ENCODE measurements around the gene PTF1A. TPM values are rescaled to one million over a fixed set of nuclear protein-coding genes. Genes with fewer than 3 reads are reported as not detected.

Gene PTF1A
- total and polyA plus RNA-seq, 8 donors, result 0.35 to 3.4 (median 0.93) TPM; not detected in 4

DNA sequence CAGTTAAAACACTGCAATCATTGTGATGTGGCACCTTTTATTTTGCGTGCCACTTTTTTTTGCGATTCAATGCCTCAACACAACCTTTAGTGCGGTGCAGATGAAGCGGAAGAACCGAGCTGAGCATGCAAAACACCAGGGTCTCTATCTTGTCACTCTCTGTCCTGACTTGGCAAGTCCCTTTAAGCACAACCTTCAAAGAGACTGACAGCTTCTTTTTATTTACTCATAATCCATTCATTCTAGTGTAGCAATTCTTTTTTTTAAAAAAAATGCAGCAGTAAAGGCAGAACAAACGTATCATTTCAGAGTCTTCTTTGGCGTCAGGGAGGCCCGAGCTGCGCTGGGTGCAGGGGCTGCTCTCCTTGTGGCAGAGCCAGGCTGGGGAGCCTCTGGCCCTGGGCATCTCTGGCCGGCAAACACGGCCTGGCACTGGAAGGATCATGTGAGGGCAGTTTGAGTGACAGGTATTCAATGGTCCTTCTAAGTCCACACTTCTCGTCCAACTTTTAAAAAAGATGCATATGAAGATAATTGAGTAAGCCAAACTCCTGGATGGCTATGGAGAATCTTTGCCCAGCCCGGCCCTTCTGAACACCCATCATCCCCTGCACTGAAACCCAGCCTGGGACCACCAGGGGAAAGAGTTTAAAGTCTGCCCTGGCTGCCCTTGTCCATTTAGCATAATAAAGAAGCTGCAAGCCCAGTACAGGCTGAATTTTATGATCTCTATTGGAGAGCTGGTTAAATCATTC, 3.9 kb downstream of the PTF1A start:
- WGBS, 5 donors, result 6 to 8% (median 7%) methylated on average over 13 of the region's 13 CpGs
- Histone ChIP-seq H3K9me3 (peaks cover 0 to 8% (median 0%) of the 10 kb centered on the region in 4 donors), H3K36me3 (no peaks in the 10 kb centered on the region), H3K4me1 (peaks cover 11 to 44% (median 24%) of the 10 kb centered on the region in 4 donors), H3K27ac (no peak overlapping the region), H3K27me3 (peaks cover 40 to 100% (median 87%) of the 10 kb centered on the region in 3 donors), H3K4me3 (no peak overlapping the region)
- intact Hi-C loops (cut with DNase I; ENCODE audit: low total_unique reads), result no loop called here
- no peak for DNase-seq
- TF ChIP-seq, protein P1, sequence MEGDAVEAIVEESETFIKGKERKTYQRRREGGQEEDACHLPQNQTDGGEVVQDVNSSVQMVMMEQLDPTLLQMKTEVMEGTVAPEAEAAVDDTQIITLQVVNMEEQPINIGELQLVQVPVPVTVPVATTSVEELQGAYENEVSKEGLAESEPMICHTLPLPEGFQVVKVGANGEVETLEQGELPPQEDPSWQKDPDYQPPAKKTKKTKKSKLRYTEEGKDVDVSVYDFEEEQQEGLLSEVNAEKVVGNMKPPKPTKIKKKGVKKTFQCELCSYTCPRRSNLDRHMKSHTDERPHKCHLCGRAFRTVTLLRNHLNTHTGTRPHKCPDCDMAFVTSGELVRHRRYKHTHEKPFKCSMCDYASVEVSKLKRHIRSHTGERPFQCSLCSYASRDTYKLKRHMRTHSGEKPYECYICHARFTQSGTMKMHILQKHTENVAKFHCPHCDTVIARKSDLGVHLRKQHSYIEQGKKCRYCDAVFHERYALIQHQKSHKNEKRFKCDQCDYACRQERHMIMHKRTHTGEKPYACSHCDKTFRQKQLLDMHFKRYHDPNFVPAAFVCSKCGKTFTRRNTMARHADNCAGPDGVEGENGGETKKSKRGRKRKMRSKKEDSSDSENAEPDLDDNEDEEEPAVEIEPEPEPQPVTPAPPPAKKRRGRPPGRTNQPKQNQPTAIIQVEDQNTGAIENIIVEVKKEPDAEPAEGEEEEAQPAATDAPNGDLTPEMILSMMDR (IDR thresholded peaks at IDR 0.05), result no peak
- TF ChIP-seq EP300 (IDR thresholded peaks at IDR 0.05), result no peak
- no peak for TF ChIP-seq POLR2AphosphoS5 (IDR thresholded peaks at IDR 0.05)
- TF ChIP-seq POLR2A (IDR thresholded peaks at IDR 0.05), result no peak

GRCh38 chr10:23196915-23197314, 4.8 kb downstream of the PTF1A start:
- DNase-seq, result no peak
- H3K4me3 ChIP-seq, result no peak overlapping the region
- TF ChIP-seq POLR2A (IDR thresholded peaks at IDR 0.05), result no peak
- TF ChIP-seq EP300 (IDR thresholded peaks at IDR 0.05), result no peak
- no peak for TF ChIP-seq POLR2AphosphoS5 (IDR thresholded peaks at IDR 0.05)
- peaks cover 0 to 8% (median 0%) of the 10 kb centered on the region in 4 donors for H3K9me3 ChIP-seq
- H3K27me3 ChIP-seq, result peaks cover 37 to 100% (median 78%) of the 10 kb centered on the region in 3 donors
- intact Hi-C loops (cut with DNase I; ENCODE audit: low total_unique reads), result no loop called here
- H3K27ac ChIP-seq, result no peak overlapping the region
- no peaks in the 10 kb centered on the region for H3K36me3 ChIP-seq
- H3K4me1 ChIP-seq, result peaks cover 7 to 35% (median 21%) of the 10 kb centered on the region in 4 donors
- 5 to 15% (median 14%) methylated on average over 3 of the region's 3 CpGs for WGBS, 5 donors

- no peak overlapping the region for H3K27ac ChIP-seq
- H3K36me3 ChIP-seq, result no peaks in the 10 kb centered on the region
- WGBS, 5 donors, result 3 to 13% (median 7%) methylated on average over 12 of the region's 12 CpGs
- peaks cover 31 to 100% (median 73%) of the 10 kb centered on the region in 3 donors for H3K27me3 ChIP-seq
- no peak for DNase-seq
- intact Hi-C loops (cut with DNase I; ENCODE audit: low total_unique reads), result no loop called here
- peaks cover 0 to 8% (median 0%) of the 10 kb centered on the region in 4 donors for H3K9me3 ChIP-seq
- TF ChIP-seq POLR2A (IDR thresholded peaks at IDR 0.05) (no peak), POLR2AphosphoS5 (IDR thresholded peaks at IDR 0.05) (no peak), EP300 (IDR thresholded peaks at IDR 0.05) (no peak)
- TF ChIP-seq, protein P1 (IDR thresholded peaks at IDR 0.05), result no peak
- H3K4me3 ChIP-seq, result no peak overlapping the region
- H3K4me1 ChIP-seq, result peaks cover 1 to 30% (median 16%) of the 10 kb centered on the region in 4 donors
Observed at GRCh38 chr10:23197416-23197861, 5.3 kb downstream of the PTF1A start.

- Histone ChIP-seq H3K4me3 (no peak overlapping the region), H3K9me3 (peaks cover 0 to 8% (median 0%) of the 10 kb centered on the region in 4 donors), H3K4me1 (peaks cover 0 to 24% (median 7%) of the 10 kb centered on the region in 4 donors), H3K36me3 (no peaks in the 10 kb centered on the region), H3K27me3 (peaks cover 24 to 100% (median 72%) of the 10 kb centered on the region in 3 donors), H3K27ac (no peak overlapping the region)
- DNase-seq, result no peak
- intact Hi-C loops (cut with DNase I; ENCODE audit: low total_unique reads), result no loop called here
- WGBS, 5 donors, result 2 to 6% (median 3%) methylated on average over 8 to 13 of the region's 13 CpGs
- TF ChIP-seq POLR2AphosphoS5 (IDR thresholded peaks at IDR 0.05), result no peak
- TF ChIP-seq POLR2A (IDR thresholded peaks at IDR 0.05), result no peak
- TF ChIP-seq, protein P1 (IDR thresholded peaks at IDR 0.05), result no peak
- TF ChIP-seq EP300 (IDR thresholded peaks at IDR 0.05), result no peak
Observed at GRCh38 chr10:23198610-23198939, 6.5 kb downstream of the PTF1A start.
